GM12864 (cell line): ENCODE measurements around the gene NFATC2.

Experiments used
- DNase-seq: peaks from one replicate; pipeline ENCODE4 v3.0.0-alpha.2; 2011; ENCODE audit warnings: low read depth
- H3K4me3 ChIP-seq: 2 replicates; pipeline ENCODE4 v1.5.1; 2011; ENCODE audit warnings: mild to moderate bottlenecking, low read depth, low read length, control low read depth
- CTCF ChIP-seq: IDR thresholded peaks from 2 replicates; pipeline ENCODE4 v1.5.1; 2011; ENCODE audit warnings: low read depth, mild to moderate bottlenecking, moderate library complexity, low read length, control low read depth, inconsistent platforms; ENCODE audit errors: missing control alignments

NFATC2 gene

GRCh38 chr20:51514836-51515235, 27.7 kb downstream of the NFATC2 start:
- TF ChIP-seq CTCF: no peak
- DNase-seq: no peak
- no peak overlapping the region for H3K4me3 ChIP-seq

DNA sequence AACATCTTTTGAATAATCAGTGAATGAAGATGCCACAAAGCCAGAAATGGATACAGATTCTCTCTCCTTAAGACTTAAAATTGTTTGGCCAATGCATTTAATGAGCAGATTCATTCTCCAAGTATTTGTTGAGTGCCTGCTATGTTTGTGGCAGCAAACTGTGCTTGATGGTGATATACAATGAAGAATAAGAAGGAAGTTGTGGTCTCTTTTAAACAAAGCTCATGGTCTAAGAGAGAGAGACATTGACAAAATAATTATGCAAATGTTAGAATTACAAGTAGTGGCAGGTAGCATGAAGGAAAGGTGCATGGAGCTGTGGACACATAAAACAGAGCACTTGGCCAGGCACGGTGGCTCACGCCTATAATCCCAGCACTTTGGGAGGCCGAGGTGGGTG, 28.3 kb downstream of the NFATC2 start:
- no peak for DNase-seq
- H3K4me3 ChIP-seq: no peak overlapping the region
- TF ChIP-seq CTCF: no peak

DNA sequence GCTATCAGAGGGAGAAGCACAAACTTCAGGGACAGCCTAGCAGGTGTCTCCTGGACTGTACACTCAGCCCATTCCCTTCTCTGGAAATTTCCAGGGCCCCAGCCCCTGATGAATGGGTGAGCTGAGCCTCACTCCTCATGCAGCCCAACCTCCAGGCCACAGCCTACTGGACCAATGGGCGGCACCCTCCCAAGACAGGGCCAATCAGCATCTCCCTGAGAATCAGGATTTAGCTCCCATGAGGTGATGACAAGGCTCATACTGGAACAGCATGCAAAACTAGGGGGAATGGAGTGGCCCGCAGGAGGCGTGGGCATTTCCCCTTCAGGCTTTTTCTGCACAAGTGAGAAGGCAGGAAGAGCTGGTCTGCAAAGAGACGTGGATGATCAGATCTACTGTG, 29.0 kb downstream of the NFATC2 start:
- no peak for DNase-seq
- no peak overlapping the region for H3K4me3 ChIP-seq
- no peak for TF ChIP-seq CTCF

DNA sequence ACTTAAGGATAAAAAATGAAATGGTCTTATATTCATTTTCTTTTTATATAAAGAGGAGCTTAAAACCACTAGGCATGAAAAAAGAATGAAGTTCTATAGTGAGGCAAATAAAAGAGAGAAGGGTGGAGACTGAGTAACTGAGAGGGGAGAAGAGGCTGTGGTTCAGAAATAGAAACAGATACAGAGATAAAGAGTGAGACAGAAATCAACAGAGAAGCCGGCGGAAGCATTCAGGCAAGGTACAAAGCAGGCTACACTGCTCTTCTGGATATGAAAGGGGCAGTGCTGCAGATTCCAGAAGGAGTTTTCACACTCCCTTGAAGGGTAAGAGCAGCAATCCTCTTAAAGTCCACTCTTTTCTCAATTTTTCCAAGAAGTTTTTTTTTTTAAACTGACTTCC, 29.9 kb downstream of the NFATC2 start:
- no peak for TF ChIP-seq CTCF
- no peak overlapping the region for H3K4me3 ChIP-seq
- DNase-seq: no peak

- no peak for DNase-seq
- H3K4me3 ChIP-seq: no peak overlapping the region
- TF ChIP-seq CTCF: no peak
Measured at GRCh38 chr20:51511861-51512619, 30.5 kb downstream of the NFATC2 start.

GRCh38 chr20:51510936-51511605, 31.4 kb downstream of the NFATC2 start:
- H3K4me3 ChIP-seq: no peak overlapping the region
- DNase-seq: no peak
- TF ChIP-seq CTCF: no peak

DNA sequence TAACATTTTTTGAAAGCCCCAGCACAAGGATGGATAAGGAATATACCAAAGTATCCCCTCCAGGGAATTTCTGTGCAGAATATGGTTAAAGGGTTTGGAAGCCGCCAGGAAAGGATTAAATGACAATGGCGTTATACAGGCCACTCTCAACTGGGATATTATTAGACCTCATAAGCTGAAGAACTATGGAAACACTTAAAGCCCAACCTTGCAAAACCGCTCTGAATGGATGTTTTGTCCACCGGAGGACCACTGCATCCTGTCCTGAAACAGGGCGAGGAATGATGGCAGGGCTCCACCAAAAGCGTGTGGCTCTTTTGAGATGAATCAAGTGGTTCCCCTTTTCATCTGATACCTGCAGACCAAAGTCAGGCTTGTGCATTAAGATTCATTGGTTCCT, 32.4 kb downstream of the NFATC2 start:
- H3K4me3 ChIP-seq: no peak overlapping the region
- no peak for TF ChIP-seq CTCF
- no peak for DNase-seq
